GM12874 (cell line): ENCODE data around the gene LUM.

Experiments
- CTCF ChIP-seq: IDR thresholded peaks from 2 replicates; pipeline ENCODE4 v1.5.1; 2011; ENCODE audit warnings: low read depth, mild to moderate bottlenecking, control low read depth, low read length, moderate library complexity; ENCODE audit not compliant: insufficient read depth

The LUM gene

GRCh38 chr12:91093341-91093740 lies 18.0 kb downstream of the LUM start:
- no peak for TF ChIP-seq CTCF

- no peak for TF ChIP-seq CTCF
Measured at GRCh38 chr12:91091916-91092715, 19.2 kb downstream of the LUM start.

GRCh38 chr12:91080041-91080440 lies 31.3 kb downstream of the LUM start:
- no peak for TF ChIP-seq CTCF

- TF ChIP-seq CTCF: no peak
Measured at GRCh38 chr12:91078501-91078900, 32.8 kb downstream of the LUM start.

- no peak for TF ChIP-seq CTCF
Measured at GRCh38 chr12:91077228-91077954, 33.9 kb downstream of the LUM start.

- no peak for TF ChIP-seq CTCF
Measured at GRCh38 chr12:91074851-91075250, 36.4 kb downstream of the LUM start.

- no peak for TF ChIP-seq CTCF
Measured at GRCh38 chr12:91074154-91074709, 37.1 kb downstream of the LUM start.
